ENCODE data around the gene LYRM1. TPM values are rescaled to one million over a fixed set of nuclear protein-coding genes. Genes with fewer than 3 reads are reported as not detected.

The LYRM1 gene
- total and polyA plus RNA-seq, 10 of the 15 experiments (the other 5 are each of a cell fraction or from before 2014, with no cell fraction given): 18.4 to 54.4 (median 38.0) TPM

DNA sequence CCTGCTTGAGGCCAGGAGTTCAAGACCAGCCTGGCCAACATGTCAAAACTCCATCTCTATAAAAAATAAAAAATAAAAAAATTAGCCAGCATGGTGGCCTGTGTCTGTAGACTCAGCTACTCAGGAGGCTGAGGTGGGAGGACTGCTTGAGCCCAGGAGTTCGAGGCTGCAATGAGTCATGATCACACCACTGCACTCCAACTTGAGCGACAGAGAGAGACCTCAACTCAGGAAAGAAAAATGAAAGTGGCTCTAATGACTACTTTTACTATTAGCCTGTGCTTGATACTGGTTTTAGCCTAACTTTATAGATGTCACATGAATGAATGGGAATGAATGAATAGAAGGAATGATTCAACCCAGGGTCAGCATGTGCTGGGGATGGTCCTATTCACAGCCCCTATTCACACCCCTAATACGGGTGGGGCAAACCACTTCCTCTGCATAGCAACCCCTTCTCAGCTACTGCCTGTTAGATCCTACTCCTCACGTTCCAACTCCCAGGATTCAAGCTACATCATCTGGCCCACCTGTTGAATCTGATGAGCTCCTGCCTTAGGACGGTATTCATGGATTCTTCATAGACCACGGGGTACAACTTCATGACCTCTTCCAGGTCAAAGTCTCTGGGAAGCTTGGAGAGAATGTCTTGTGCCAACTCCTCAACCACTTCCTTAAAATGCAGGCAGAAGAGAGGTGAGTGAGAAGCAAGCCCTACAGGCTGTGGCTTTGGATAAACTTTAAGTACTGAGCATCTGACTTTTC, 40.5 kb downstream of the LYRM1 start:
- ChIA-PET CTCF (interaction anchor here (4.1 kb wide), 1 partner anchor 91 kb away, joined by 47 read pairs; no protein-coding TSS in a partner anchor), SMC1A (ENCODE audit: uncharacterized antibody, unreplicated experiment) (interaction anchor here (0.8 to 1.2 kb wide), 2 partner anchors 7 to 90 kb away, joined by 4 to 5 read pairs; no protein-coding TSS in a partner anchor), POLR2A (no interaction called here), RAD21 (ENCODE audit: unreplicated experiment) (no interaction called here)
- peaks cover 17% of the 10 kb centered on the region for H3K4me1 ChIP-seq (ENCODE audit: control insufficient read depth, insufficient read depth, low read length)
- H3K79me2 ChIP-seq (ENCODE audit: control insufficient read depth, insufficient read depth, low read length): no peaks in the 10 kb centered on the region
- no peak overlapping the region for H3K27ac ChIP-seq (ENCODE audit: control insufficient read depth, insufficient read depth)
- H3K9me3 ChIP-seq (replicated peaks; ENCODE audit: control insufficient read depth, insufficient read depth, low read length): no peaks in the 10 kb centered on the region
- no peaks in the 10 kb centered on the region for H3K27me3 ChIP-seq (replicated peaks in 1 of 2; ENCODE audit: control insufficient read depth in 2 of 2, insufficient read depth in 2 of 2, low read length in 1 of 2)
- no peaks in the 10 kb centered on the region for H4K20me1 ChIP-seq (ENCODE audit: control insufficient read depth, insufficient read depth)
- H3K4me3 ChIP-seq: no peak overlapping the region
- H3K4me2 ChIP-seq (ENCODE audit: control insufficient read depth, insufficient read depth): no peak overlapping the region
- H3K9ac ChIP-seq (ENCODE audit: control insufficient read depth, insufficient read depth, low read length): no peak overlapping the region
- ATAC-seq (no peak), DNase-seq (ENCODE audit: low read depth, low spot score) (no peak), FAIRE-seq (no peak)
- no peak for TF ChIP-seq SREBF2 (IDR thresholded peaks at IDR 0.05; ENCODE audit: low read length)
- no peak for TF ChIP-seq SMC3 (IDR thresholded peaks at IDR 0.05; ENCODE audit: borderline replicate concordance, low read length)
- TF ChIP-seq SPI1 (IDR thresholded peaks at IDR 0.05; ENCODE audit: borderline replicate concordance, insufficient read depth, low read depth, low read length): peak; percentile 27; the same call in 1 of the 2 replicates
- intact Hi-C loops (cut with micrococcal nuclease; ENCODE audit: unreplicated experiment) (loop anchor here (10.0 kb wide), 1 partner anchor 86 kb away; no protein-coding TSS in a partner anchor), in situ Hi-C loops (cut with MboI) (no loop called here)
- 9% methylated on average over 6 of the region's 6 CpGs for WGBS (ENCODE audit: insufficient coverage, insufficient replicate concordance, low lambda C conversion rate, missing lambda C conversion rate)
- H2AFZ ChIP-seq (ENCODE audit: control insufficient read depth, low read depth, low read length): 0 out of 2 replicates have a peak overlapping the region, but pooled peaks have one; percentile 5
- BruUV-seq (replicated peaks): no TSS peak
- no peaks in the 10 kb centered on the region for H3K36me3 ChIP-seq (ENCODE audit: control insufficient read depth in 2 of 2, insufficient read depth in 2 of 2, low read length in 1 of 2)

DNA sequence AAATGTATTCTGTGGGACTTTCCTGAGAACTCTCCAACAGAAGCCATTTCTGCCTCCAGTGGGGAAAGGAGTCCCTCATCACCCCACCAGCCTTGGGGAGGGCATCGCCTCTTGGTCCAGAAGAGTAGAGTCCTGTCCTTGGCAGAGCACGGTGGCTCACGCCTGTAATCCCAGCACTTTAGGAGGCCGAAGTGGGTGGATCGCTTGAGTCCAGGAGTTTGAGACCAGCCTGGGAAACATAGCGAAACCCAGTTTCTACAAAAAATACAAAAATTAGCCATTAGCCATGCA, 41.0 kb downstream of the LYRM1 start:
- BruUV-seq (replicated peaks): no TSS peak
- no peaks in the 10 kb centered on the region for H3K27me3 ChIP-seq (replicated peaks in 1 of 2; ENCODE audit: control insufficient read depth in 2 of 2, insufficient read depth in 2 of 2, low read length in 1 of 2)
- FAIRE-seq: no peak
- RAD21 ChIA-PET (ENCODE audit: unreplicated experiment): no interaction called here
- SMC1A ChIA-PET (ENCODE audit: uncharacterized antibody, unreplicated experiment): interaction anchor here (0.8 to 1.2 kb wide), 2 partner anchors 8 to 90 kb away, joined by 4 to 5 read pairs; no protein-coding TSS in a partner anchor
- H2AFZ ChIP-seq (ENCODE audit: control insufficient read depth, low read depth, low read length): 0 out of 2 replicates have a peak overlapping the region, but pooled peaks have one; percentile 5
- H3K4me1 ChIP-seq (ENCODE audit: control insufficient read depth, insufficient read depth, low read length): peaks cover 17% of the 10 kb centered on the region
- intact Hi-C loops (cut with micrococcal nuclease; ENCODE audit: unreplicated experiment): loop anchor here (10.0 kb wide), 1 partner anchor 87 kb away; no protein-coding TSS in a partner anchor
- no peak overlapping the region for H3K4me2 ChIP-seq (ENCODE audit: control insufficient read depth, insufficient read depth)
- no peak overlapping the region for H3K27ac ChIP-seq (ENCODE audit: control insufficient read depth, insufficient read depth)
- H4K20me1 ChIP-seq (ENCODE audit: control insufficient read depth, insufficient read depth): no peaks in the 10 kb centered on the region
- no peak overlapping the region for H3K4me3 ChIP-seq
- no peaks in the 10 kb centered on the region for H3K9me3 ChIP-seq (replicated peaks; ENCODE audit: control insufficient read depth, insufficient read depth, low read length)
- DNase-seq (ENCODE audit: low read depth, low spot score): no peak
- no peaks in the 10 kb centered on the region for H3K79me2 ChIP-seq (ENCODE audit: control insufficient read depth, insufficient read depth, low read length)
- POLR2A ChIA-PET: no interaction called here
- H3K36me3 ChIP-seq (ENCODE audit: control insufficient read depth in 2 of 2, insufficient read depth in 2 of 2, low read length in 1 of 2): no peaks in the 10 kb centered on the region
- CTCF ChIA-PET: interaction anchor here (4.1 kb wide), 1 partner anchor 92 kb away, joined by 47 read pairs; no protein-coding TSS in a partner anchor
- WGBS (ENCODE audit: insufficient coverage, insufficient replicate concordance, low lambda C conversion rate, missing lambda C conversion rate): 93% methylated on average over 6 of the region's 6 CpGs
- no peak for ATAC-seq
- in situ Hi-C loops (cut with MboI): no loop called here
- H3K9ac ChIP-seq (ENCODE audit: control insufficient read depth, insufficient read depth, low read length): no peak overlapping the region
- TF ChIP-seq, protein P1, sequence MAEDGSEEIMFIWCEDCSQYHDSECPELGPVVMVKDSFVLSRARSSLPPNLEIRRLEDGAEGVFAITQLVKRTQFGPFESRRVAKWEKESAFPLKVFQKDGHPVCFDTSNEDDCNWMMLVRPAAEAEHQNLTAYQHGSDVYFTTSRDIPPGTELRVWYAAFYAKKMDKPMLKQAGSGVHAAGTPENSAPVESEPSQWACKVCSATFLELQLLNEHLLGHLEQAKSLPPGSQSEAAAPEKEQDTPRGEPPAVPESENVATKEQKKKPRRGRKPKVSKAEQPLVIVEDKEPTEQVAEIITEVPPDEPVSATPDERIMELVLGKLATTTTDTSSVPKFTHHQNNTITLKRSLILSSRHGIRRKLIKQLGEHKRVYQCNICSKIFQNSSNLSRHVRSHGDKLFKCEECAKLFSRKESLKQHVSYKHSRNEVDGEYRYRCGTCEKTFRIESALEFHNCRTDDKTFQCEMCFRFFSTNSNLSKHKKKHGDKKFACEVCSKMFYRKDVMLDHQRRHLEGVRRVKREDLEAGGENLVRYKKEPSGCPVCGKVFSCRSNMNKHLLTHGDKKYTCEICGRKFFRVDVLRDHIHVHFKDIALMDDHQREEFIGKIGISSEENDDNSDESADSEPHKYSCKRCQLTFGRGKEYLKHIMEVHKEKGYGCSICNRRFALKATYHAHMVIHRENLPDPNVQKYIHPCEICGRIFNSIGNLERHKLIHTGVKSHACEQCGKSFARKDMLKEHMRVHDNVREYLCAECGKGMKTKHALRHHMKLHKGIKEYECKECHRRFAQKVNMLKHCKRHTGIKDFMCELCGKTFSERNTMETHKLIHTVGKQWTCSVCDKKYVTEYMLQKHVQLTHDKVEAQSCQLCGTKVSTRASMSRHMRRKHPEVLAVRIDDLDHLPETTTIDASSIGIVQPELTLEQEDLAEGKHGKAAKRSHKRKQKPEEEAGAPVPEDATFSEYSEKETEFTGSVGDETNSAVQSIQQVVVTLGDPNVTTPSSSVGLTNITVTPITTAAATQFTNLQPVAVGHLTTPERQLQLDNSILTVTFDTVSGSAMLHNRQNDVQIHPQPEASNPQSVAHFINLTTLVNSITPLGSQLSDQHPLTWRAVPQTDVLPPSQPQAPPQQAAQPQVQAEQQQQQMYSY (CRISPR knock-in tag; IDR thresholded peaks at IDR 0.05): no peak
- TF ChIP-seq MXI1 (IDR thresholded peaks at IDR 0.05; ENCODE audit: low read depth, low read length) (no peak), PAX5 (IDR thresholded peaks at IDR 0.05; ENCODE audit: borderline replicate concordance, low read depth, low read length) (no peak)
- TF ChIP-seq, protein P2, sequence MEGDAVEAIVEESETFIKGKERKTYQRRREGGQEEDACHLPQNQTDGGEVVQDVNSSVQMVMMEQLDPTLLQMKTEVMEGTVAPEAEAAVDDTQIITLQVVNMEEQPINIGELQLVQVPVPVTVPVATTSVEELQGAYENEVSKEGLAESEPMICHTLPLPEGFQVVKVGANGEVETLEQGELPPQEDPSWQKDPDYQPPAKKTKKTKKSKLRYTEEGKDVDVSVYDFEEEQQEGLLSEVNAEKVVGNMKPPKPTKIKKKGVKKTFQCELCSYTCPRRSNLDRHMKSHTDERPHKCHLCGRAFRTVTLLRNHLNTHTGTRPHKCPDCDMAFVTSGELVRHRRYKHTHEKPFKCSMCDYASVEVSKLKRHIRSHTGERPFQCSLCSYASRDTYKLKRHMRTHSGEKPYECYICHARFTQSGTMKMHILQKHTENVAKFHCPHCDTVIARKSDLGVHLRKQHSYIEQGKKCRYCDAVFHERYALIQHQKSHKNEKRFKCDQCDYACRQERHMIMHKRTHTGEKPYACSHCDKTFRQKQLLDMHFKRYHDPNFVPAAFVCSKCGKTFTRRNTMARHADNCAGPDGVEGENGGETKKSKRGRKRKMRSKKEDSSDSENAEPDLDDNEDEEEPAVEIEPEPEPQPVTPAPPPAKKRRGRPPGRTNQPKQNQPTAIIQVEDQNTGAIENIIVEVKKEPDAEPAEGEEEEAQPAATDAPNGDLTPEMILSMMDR (IDR thresholded peaks at IDR 0.05 in 2 of 3, conservative IDR thresholded peaks at IDR 0.05 in 1 of 3; ENCODE audit: control insufficient read depth in 2 of 3, extremely low read depth in 1 of 3, insufficient read depth in 1 of 3, low read depth in 3 of 3, low read length in 3 of 3): no peak

Data from GM12878 (cell line).